GM20431 (cell line): ENCODE results near the gene STAT2.
"Not testable (repeated sequence)": the region's sequence is repeated elsewhere in the genome, so short reads cannot be mapped to it uniquely, and the experiment has no call there.

Experiments
- in situ Hi-C: fragments of 300-500 bp; cut with MseI, MboI; formaldehyde crosslinking; loops from one replicate; pipeline ENCODE4 v1.15.0; 2020; ENCODE audit warnings: low sequenced_read_pairs; ENCODE audit not compliant: unreplicated experiment

Gene STAT2

DNA sequence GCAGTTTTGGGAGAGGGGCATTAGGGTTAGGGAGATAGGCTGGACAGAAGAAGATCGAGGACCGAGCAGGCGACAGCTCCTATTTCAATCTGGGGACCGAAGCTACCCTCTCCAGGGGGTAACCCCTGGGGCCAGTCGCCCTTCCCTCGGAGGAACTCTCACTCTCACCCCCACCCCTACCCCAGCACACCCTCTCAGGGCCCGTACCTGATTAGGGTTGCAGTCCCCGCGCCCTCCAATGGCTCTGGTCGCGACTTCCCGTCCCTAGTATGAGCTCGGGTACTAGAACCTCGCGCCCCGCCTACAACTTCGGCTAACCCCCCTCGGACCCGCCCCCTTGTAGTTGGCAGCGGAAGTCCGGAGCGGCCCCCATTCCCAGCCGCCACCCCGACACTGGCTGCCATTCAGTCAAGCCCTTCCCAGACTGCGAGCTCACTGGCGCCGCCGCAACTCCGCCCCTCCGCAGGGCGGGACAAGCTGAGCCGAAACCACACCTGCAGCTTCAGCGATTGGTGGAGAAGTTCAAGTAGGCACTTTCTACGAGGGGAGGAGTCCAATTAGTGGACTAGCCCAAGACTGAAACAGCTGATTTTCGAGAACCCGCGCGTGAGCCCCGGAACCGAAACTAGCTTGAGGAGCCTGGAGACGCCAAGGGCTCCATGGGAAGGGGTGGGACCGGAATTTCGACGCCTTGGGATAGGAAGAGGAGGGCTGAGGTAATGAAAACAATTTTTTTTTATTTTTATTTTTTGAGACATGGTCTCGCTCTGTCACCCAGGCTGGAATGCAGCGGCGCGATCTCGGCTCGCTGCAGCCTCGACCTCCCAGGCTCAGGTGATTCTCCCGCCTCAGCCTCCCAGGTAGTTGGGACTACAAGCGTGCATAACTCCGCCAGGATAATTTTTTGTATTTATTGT lies at the start of gene STAT2:
TSS of gene STAT2 (minus strand) at position 257 of the 917 bp plus-strand sequence. CDS start 3,536 bp downstream, outside the sequence.
- in situ Hi-C loops, result no loop called here

DNA sequence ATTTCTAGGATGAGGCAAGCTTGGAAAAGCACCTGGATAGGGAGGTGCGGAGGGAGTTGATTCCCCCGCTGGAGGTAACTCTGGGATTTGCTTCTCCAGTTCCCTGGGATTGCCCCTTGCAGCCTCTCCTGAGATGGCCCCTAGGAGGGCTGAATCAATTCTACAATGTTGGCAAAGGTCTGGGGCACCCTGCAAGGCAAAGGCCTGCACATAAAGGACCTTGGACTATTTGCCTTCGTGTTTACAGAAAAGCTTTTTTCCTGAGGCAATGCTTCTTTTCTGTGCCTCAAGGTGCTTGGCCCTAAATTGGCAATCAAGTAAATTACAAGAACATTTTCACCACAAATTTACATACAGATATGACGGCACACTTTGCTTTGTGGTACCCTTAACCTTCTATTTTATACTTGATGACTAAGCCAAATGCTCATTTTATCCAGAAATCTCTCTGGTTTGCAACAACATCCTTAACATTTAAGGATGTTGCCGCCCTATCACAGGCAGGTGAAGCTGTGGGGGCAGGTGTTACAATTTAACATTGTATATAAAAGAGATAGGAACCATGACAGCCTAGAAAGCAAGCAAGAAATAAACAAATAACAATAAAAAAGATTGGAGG lies 49.0 kb upstream of the STAT2 start:
- in situ Hi-C loops, result no loop called here

DNA sequence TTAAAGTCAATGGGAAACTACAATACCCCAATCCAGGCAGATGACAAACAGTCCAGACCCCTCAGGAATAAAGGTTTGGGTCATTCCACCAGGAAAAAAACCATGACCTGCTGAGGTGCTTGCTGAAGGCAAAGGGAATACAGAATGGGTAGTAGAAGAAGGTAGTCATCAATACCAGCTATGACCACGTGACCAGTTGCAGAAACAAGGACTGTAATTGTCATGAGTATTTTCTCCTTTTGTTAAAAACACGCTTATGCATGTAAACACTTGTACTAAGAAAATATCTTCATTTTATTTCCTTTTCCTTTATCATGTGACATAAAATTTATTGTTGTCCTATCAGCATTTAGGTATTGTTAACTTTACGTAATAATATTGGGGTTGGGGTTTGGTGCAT lies 44.3 kb upstream of the STAT2 start:
- in situ Hi-C loops, result not testable (repeated sequence)

DNA sequence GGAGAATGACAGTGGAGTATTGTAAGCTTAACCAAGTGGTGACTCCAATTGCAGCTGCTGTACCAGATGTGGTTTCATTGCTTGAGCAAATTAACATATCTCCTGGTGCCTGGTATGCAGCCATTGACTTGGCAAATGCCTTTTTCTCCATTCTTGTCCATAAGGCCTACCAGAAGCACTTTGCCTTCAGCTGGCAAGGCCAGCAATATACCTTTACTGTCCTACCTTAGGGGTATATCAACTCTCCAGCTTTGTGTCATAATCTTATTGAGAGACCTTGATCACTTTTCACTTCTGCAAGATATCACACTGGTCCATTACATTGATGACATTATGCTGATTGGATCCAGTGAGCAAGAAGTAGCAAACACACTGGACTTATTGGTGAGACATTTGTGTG lies 41.7 kb upstream of the STAT2 start:
- in situ Hi-C loops, result not testable (repeated sequence)

DNA sequence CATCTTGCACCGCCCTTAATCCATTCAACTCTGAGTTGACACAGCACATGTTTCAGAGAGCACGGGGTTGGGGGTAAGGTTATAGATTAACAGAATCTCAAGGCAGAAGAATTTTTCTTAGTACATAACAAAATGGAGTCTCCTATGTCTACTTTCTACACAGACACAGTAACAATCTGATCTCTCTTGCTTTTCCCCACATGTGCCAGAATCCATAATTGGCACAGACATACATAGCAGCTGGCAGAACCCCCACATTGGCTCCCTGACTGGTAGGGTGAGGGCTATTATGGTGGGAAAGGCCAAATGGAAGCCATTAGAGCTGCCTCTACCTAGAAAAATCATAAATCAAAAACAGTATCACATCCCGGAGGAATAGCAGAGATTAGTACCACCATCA lies 41.2 kb upstream of the STAT2 start:
- in situ Hi-C loops, result not testable (repeated sequence)

DNA sequence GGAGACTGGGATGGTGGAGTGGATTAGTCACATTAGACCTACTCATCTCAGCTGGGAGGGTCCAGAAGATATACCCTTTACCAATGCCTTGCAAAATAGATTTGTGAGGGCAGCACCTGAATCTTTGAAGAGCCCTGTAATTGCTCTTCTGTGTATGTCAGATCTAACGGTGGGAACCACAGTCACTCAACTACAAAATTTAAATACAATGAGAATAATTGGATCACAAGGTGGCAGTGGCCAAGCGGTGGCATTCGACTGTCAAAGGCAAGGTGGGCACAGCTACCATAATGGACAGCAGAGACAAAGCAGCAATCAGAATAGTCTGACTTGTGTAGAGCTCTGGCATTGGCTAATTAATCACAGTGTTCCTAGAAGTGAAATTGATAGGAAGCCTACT lies 39.6 kb upstream of the STAT2 start:
- in situ Hi-C loops, result not testable (repeated sequence)

DNA sequence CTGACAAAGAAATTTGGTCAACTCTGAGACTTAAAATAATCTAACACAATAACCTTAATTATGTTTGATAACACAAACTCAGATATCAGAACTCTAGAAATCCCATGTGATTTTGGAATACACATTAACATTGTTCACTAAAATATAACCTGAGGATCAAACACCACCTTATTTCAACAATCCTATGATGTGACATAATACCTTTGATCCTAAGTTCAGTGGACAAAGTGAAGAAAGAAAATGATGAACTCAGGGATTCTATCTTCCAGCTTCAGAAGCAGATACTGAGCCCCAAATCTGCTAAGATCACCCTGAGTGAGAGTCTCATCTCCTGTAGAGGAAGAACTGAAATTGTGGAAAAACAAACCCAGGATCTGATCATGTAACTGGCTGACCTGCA lies 38.4 kb upstream of the STAT2 start:
- in situ Hi-C loops, result no loop called here

DNA sequence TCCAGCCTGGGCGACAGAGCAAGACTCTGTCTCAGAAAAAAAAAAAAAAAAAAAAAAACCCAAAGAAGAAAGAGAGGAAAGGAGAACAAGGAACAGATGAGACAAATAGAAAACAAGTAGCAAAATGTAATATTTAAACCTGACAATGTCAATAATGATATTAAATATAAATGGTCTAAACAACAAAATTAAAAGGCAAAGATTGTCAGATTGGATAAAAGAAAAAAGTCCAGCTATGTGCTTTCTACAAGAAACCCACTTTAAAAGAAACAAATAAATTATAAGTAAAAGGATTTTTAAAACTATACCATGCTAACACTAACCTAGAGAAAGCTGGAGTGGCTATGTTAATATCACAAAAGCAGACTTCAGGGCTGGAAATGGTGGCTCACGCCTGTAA lies 32.4 kb upstream of the STAT2 start:
- in situ Hi-C loops, result no loop called here

DNA sequence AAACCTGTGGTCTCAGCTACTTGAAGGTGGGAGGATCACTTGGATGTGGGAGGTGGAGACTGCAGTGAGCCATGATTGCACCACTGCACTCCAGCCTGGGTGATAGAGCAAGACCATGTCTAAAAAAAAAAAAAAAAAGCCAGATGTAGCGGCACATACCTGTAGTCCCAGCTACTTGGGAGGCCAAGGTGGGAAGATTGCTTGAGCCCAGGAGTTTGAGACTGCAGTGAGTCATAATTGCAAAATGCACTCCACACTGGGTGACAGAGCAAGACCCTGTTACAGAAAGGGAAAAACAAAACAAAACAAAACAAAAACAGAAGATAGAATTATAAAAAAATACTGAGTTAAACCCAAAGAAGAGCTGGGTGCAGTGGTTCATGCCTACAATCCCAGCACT lies 31.8 kb upstream of the STAT2 start:
- in situ Hi-C loops, result no loop called here

DNA sequence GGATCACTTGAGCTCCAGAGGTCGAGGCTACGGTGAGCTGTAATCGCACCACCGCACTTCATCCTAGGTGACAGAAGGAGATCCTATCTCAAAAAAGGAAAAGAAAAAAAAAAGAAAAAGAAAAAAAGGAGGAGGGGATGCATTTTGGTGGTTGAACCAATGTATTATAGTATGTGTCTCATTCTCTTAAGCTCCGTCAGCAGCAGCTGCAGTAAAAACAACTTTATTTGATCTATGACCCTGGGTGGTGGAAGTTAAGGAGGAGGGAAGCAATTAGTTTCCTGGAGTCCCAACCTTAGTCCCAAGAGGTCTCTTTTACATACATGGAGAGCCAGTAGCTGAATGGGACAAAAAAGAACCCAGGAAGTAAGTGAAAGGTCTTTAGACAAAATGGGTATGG lies 29.5 kb upstream of the STAT2 start:
- in situ Hi-C loops, result no loop called here

DNA sequence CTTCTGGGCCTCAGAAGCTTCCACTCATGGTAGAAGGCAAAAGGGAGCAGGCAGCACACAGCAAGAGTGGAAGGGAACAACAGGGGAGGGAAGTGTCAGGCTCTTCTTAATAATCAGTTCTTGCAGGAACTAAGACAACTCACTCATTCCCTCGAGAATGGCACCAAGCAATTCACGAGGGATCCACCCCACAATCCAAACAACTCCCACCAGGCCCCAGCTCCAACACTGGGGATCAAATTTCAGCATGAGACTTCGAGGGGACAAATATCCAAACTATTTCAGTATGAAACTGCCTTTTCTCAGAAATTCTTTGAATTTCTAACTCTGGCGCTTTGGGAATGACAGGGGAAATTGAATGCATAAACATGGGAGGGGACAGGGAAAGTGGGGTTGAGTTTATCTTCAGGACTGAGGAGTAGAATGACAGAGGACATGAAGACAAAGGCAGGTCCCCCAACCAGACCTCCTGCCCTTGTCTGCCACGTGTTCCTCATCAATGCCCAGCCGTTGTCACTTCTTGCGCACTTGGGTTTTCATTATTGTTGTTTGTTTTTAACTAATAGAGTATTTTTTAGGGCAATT lies 27.3 kb upstream of the STAT2 start:
- in situ Hi-C loops, result no loop called here

DNA sequence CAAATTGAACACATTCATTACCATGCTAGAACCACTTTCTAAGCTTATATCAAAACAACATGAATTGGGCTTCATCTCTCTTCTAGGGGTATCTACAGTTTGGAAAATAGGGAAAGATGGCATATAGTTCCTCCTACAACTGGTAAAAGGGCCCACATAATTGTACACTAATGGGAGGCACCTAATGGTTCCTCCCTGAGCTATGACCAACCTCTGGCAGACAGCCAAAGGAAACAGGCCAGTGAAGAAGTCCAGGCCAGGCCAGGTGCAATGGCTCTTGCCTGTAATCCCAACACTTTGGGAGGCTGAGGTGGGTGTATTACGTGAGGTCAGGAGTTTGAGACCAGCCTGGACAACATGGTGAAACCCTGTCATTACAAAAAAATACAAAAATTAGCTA lies 26.0 kb upstream of the STAT2 start:
- in situ Hi-C loops, result no loop called here

DNA sequence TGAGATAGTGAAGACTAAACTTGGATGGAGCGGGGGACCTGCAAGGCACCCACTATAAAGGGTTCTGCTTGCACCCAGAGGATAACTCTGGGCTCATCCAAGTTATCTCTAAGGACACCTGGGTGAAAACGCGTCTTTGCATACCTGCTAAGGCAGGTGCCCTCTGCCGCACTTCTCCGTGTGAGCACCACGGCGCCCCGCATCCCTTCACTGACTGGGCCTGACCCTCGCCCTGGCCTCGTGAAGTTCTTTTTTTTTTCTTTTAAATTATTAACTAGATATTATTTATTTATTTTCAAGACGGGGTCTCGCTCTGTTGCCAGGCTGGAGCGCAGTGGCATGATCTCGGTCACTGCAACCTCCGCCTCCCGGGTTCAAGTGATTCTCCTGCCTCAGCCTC lies 22.7 kb upstream of the STAT2 start:
- in situ Hi-C loops, result no loop called here

DNA sequence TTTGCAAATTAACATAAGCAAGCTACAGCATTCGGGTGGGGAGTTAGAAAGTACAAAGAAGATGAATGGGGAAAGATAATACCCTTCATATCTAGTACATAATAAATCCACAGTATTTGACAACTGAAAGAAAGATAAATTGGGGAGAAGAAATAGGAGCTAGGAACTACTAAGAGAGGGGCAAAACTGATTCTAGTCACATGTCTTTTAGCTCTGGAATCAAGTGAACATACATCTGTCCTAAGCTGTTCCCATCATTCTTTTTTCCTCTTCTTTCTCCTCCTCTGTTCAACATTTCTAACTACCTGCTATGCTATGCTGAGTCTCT lies 18.0 kb upstream of the STAT2 start:
- in situ Hi-C loops, result no loop called here

DNA sequence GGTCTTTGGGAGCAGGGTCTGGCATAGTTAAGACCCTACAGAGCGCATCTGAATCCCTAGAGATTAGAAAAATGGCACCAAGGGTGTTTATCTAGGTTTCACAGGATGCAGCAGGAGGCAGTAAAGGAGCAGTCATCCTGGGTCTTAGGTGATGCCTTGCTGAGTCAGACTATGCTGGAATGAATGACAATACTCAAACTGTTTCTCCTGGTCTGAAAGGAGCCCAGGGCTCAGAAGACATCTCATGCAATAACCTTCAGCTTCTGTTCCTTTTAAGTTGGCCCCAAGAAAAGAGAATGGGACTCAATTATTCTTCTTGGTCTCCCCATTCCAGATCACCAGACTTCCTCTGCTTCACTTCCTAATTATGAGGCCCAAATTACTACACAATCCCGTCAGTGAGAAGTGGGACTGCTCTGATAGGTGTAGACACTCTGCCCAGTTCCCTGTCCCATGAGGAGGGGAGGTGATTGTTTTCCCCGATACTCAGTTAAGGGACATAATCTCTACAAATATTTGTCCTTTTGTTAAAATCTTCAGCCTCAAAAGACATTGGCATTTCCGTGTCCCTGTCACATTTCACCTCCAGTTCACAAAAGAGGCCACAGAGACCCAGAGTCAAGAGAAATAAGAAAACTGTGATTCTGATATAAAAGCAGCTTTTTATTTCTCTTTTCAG lies 17.5 kb upstream of the STAT2 start:
- in situ Hi-C loops, result no loop called here

DNA sequence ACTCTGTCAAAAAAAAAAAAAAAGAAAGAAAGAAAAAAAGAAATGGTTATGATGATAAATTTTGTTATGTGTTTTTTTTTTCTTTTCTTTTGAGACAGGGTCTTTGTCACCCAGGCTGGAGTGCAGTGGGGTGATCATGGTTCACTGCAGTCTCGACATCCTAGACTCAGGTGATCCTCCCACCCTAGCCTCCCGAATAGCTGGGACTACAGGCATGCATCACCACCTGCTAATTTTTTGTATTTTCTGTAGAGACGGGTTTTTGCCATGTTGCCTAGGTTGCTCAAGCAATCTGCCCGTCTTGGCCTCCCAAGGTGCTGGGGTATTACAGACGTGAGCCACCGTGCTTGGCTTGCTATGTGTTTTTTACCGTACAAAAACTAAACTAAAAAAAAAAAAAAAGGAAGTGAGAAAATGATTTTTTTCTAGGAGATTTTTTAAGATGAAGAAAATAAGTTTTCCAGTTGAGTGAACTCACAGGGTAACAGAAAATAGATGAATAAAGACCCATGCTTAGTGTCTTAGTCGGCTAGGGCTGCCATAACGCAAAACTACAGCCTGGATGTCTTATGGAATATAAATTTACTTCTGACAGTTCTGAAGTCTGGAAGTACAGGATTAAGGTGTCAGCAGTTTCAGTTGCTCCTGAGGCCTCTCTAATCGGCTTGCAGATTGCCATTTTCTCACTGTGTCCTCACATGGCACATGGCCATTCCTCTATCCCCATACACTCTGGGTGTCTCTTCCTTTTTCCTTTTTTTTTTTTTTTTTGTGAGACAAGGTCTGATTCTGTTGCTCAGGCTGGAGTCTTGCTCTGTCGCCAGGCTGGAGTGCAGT lies 15.9 kb upstream of the STAT2 start:
- in situ Hi-C loops, result no loop called here

DNA sequence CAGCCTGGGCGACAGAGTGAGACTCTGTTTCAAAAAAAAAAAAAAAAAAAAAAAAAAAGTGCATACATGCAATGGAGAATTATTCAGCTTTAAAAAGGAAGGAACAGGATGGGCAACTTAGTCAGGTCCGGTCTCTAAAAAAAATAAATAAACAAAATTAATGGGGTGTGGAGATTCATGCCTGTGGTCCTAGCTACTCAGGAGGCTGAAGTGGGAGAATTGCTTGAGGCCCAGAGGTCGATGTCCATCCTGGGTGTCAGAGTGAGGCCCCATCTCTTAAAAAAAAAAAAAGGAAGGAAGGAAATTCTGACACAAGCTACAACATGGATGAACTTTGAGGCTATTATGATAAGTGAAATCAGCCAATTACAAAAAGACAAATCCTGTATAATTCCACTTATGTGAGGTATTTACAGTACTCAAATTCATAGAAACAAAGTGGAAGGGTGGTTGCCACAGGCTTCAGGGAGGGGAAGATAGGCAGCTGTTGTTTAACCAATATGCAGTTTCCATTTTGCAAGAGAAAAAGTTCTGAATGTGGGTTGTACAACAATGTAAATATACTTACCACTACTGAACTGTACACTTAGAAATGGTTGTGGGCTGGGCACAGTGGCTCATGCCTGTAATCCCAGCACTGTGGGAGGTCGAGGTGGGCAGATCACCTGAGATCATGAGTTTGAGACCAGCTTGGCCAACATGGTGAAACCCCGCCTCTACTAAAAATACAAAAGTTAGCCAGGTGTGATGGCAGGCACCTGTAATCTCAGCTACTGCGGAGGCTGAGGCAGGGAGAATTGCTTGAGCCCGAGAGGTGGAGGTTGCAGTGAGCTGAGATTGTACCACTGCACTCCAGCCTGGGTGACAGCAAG lies 15.1 kb upstream of the STAT2 start:
- in situ Hi-C loops, result no loop called here

DNA sequence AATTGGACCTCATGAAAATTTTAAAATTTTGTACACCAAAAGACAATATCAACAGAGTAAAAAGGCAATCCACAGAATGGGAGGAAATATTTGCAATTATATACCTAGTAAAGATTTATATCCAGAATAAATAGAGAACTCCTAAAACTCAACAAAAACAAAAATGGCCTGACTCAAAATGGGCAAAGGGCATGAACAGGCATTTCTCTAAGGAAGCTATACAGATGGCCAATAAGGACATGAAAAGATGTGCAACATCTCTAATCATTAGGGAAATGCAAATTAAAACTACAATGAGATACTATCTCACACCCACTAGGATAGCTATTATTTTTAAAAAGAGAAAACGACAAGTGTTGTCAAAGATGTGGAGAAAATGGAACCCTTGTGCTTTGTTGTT lies 13.6 kb upstream of the STAT2 start:
- in situ Hi-C loops, result no loop called here

DNA sequence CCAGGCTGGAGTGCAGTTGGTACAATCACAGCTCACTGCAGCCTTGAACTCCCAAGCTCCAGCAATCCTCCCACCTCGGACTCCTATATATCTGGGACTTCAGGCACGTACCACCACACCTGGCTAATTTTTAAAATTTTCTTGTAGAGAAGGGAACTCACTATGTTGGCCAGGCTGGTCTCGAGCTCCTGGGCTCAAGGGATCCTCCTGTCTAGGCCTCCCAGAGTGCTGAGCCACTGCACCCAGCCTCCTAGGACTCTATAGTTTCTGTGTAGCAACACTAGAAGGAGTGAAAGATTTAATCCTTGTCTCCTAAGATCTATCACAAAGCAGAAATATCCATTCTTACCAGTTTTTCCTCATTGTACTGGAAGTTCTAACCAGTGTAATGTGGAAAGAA lies 7.0 kb upstream of the STAT2 start:
- in situ Hi-C loops, result no loop called here
